Smooth muscle cell (in vitro differentiated cells): Measurements from ENCODE around the gene PHLDA3. TPM values are rescaled to one million over a fixed set of nuclear protein-coding genes. Genes with fewer than 3 reads are reported as not detected.
A peak's percentile ranks its signal among the peaks of the same experiment; 100 is the strongest.

Source experiments
- DNase-seq: peaks from one replicate; lab custom pipeline; 2025; ENCODE audit not compliant: unreplicated experiment; lab: John Stamatoyannopoulos, UW
- H2AFZ ChIP-seq: fragments of 200-600 bp; sonication (generic); 2 replicates; pipeline ENCODE4 v1.6.0; 2016; ENCODE audit warnings: antibody characterized with exemption, low read depth, mild to moderate bottlenecking
- H3F3A ChIP-seq: fragments of 200-600 bp; sonication (generic); 2 replicates; pipeline ENCODE4 v1.6.0; 2017; ENCODE audit warnings: antibody characterized with exemption, low read depth
- H3K27ac ChIP-seq: fragments of 200-600 bp; sonication (generic); 2 replicates; pipeline ENCODE4 v1.5.1; 2016; ENCODE audit warnings: low read depth, mild to moderate bottlenecking
- H3K27me3 ChIP-seq: fragments of 200-600 bp; sonication (generic); 2 replicates; pipeline ENCODE4 v1.6.1; 2016; ENCODE audit warnings: low read depth, mild to moderate bottlenecking
- H3K36me3 ChIP-seq: fragments of 200-600 bp; sonication (generic); 2 replicates; pipeline ENCODE4 v1.5.1; 2016; ENCODE audit warnings: low read depth
- H3K4me1 ChIP-seq: fragments of 200-600 bp; sonication (generic); 2 replicates; pipeline ENCODE4 v1.5.1; 2016; ENCODE audit warnings: low read depth
- H3K4me2 ChIP-seq: fragments of 200-600 bp; sonication (generic); 2 replicates; pipeline ENCODE4 v1.6.0; 2016; ENCODE audit warnings: mild to moderate bottlenecking
- H3K4me3 ChIP-seq: fragments of 200-600 bp; sonication (generic); 2 replicates; pipeline ENCODE4 v1.5.1; 2016; ENCODE audit warnings: mild to moderate bottlenecking
- H3K79me2 ChIP-seq: fragments of 200-600 bp; sonication (generic); 2 replicates; pipeline ENCODE4 v1.6.0; 2016; ENCODE audit warnings: low read depth, mild to moderate bottlenecking
- H3K9ac ChIP-seq: fragments of 200-600 bp; sonication (generic); 2 replicates; pipeline ENCODE4 v1.6.0; 2016; ENCODE audit warnings: low read depth
- H3K9me3 ChIP-seq: fragments of 200-600 bp; sonication (generic); replicated peaks from 2 replicates; pipeline ENCODE4 v1.5.1; 2016; ENCODE audit warnings: low read depth
- H4K20me1 ChIP-seq: fragments of 200-600 bp; sonication (generic); 2 replicates; pipeline ENCODE4 v1.6.0; 2016; ENCODE audit warnings: low read depth
- WGBS: methylation state at CpG from one replicate; pipeline ENCODE4 v1.1.7; 2016; ENCODE audit warnings: low lambda C conversion rate; 5-methylcytosine and 5-hydroxymethylcytosine counted together
- polyA plus RNA-seq: library from polyadenylated mRNA; unstranded; fragments of >200 nt; fragmentation: Nextera tagmentation; extraction: Ambion mirVana; gene quantifications from 2 replicates; pipeline ENCODE4 v1.2.1, GENCODE V29; 2016
- total RNA-seq: library from RNA; depleted of rRNA; stranded (reverse); fragments of >200 nt; gene quantifications from 2 replicates; pipeline ENCODE4 v1.2.3, GENCODE V29; 2014
- TF ChIP-seq, protein P1 (sequence below): fragments of 200-600 bp; sonication (generic); IDR thresholded peaks from 2 replicates; pipeline ENCODE4 v1.5.1; 2017; ENCODE audit warnings: borderline replicate concordance, mild to moderate bottlenecking, antibody characterized with exemption; ENCODE audit not compliant: insufficient read depth, poor library complexity, severe bottlenecking

PHLDA3 gene
- total and polyA plus RNA-seq, 2 experiments from 2014 or later: 87.8 to 340 TPM

- H3K36me3 ChIP-seq: no peaks in the 10 kb centered on the region
- H3K4me3 ChIP-seq: no peak overlapping the region
- peaks cover 21% of the 10 kb centered on the region for H3F3A ChIP-seq
- H3K27ac ChIP-seq: no peak overlapping the region
- H3K27me3 ChIP-seq: no peaks in the 10 kb centered on the region
- DNase-seq: no peak
- H3K79me2 ChIP-seq: peaks cover 20% of the 10 kb centered on the region
- H3K4me2 ChIP-seq: no peak overlapping the region
- H4K20me1 ChIP-seq: peaks cover 19% of the 10 kb centered on the region
- no peaks in the 10 kb centered on the region for H3K9me3 ChIP-seq
- 77% methylated on average over 3 of the region's 3 CpGs for WGBS
- no peak overlapping the region for H2AFZ ChIP-seq
- H3K9ac ChIP-seq: no peak overlapping the region
- TF ChIP-seq, protein P1, sequence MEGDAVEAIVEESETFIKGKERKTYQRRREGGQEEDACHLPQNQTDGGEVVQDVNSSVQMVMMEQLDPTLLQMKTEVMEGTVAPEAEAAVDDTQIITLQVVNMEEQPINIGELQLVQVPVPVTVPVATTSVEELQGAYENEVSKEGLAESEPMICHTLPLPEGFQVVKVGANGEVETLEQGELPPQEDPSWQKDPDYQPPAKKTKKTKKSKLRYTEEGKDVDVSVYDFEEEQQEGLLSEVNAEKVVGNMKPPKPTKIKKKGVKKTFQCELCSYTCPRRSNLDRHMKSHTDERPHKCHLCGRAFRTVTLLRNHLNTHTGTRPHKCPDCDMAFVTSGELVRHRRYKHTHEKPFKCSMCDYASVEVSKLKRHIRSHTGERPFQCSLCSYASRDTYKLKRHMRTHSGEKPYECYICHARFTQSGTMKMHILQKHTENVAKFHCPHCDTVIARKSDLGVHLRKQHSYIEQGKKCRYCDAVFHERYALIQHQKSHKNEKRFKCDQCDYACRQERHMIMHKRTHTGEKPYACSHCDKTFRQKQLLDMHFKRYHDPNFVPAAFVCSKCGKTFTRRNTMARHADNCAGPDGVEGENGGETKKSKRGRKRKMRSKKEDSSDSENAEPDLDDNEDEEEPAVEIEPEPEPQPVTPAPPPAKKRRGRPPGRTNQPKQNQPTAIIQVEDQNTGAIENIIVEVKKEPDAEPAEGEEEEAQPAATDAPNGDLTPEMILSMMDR: no peak
- peaks cover 12% of the 10 kb centered on the region for H3K4me1 ChIP-seq
These were observed 2.8 kb upstream of the PHLDA3 start for GRCh38 chr1:201471772-201472171.

DNA sequence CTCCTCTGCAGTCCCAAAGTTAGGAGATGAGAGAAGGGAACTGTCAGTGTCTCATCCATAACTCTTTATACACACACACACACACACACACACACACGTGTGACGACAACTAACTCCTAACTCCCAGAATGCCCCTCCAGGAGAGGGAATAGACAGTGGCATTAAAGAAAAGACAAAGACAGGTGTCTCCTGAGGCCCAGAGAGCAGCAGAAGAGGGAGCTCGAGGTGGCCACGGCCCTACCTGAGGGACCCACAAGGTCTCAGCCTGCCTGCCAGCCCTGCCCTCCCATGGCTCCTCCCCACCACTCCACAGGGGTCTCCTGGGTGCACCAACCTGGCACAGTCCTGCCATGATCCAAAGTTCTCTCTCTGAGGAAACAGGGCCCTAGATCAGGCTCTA lies 1.6 kb upstream of the PHLDA3 start:
- H3K4me3 ChIP-seq: no peak overlapping the region
- H2AFZ ChIP-seq: no peak overlapping the region
- peaks cover 32% of the 10 kb centered on the region for H3K79me2 ChIP-seq
- H3K36me3 ChIP-seq: no peaks in the 10 kb centered on the region
- TF ChIP-seq, protein P1: no peak
- H3K27me3 ChIP-seq: no peaks in the 10 kb centered on the region
- peaks cover 29% of the 10 kb centered on the region for H3F3A ChIP-seq
- WGBS: 96% methylated on average over 4 of the region's 4 CpGs
- no peak overlapping the region for H3K27ac ChIP-seq
- H3K4me1 ChIP-seq: peaks cover 11% of the 10 kb centered on the region
- H3K9me3 ChIP-seq: no peaks in the 10 kb centered on the region
- DNase-seq: no peak
- H3K9ac ChIP-seq: no peak overlapping the region
- no peak overlapping the region for H3K4me2 ChIP-seq
- H4K20me1 ChIP-seq: peaks cover 31% of the 10 kb centered on the region

- Histone ChIP-seq H3K36me3 (no peaks in the 10 kb centered on the region), H3K27ac (peak overlapping the region; percentile 94), H3K4me3 (peak overlapping the region; percentile 91), H3K4me2 (peak overlapping the region; percentile 92), H4K20me1 (peaks cover 40% of the 10 kb centered on the region), H3K27me3 (no peaks in the 10 kb centered on the region), H3F3A (peaks cover 29% of the 10 kb centered on the region), H3K9me3 (no peaks in the 10 kb centered on the region), H3K9ac (peak overlapping the region; percentile 94), H3K4me1 (peaks cover 11% of the 10 kb centered on the region), H2AFZ (no peak overlapping the region), H3K79me2 (peaks cover 41% of the 10 kb centered on the region)
- TF ChIP-seq, protein P1: no peak
- WGBS: 29% methylated on average over 16 of the region's 16 CpGs
- no peak for DNase-seq
These were observed 672 bp upstream of the PHLDA3 start for GRCh38 chr1:201469645-201470074.

DNA sequence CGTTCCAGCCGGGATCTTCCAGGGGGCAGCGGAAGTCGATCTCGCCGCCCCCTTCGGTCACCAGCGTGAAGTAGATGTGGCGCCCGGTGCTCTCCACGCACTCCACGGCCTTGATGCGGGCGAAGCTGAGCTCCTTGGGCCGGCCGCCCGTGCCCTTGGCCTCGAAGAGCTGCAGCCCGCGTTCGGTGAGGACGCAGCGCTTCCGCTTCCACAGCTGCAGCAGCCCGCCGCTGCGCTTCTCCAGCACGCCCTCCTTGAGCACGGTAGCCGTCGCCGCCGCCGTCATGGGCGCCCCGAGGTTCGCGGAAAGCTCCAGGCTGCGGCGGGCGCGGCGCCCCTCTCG lies 516 bp downstream of the PHLDA3 start:
- peaks cover 49% of the 10 kb centered on the region for H3K79me2 ChIP-seq
- H3K27me3 ChIP-seq: no peaks in the 10 kb centered on the region
- peak overlapping the region; percentile 94 for H3K9ac ChIP-seq
- H3F3A ChIP-seq: peaks cover 32% of the 10 kb centered on the region
- H3K4me3 ChIP-seq: peak overlapping the region; percentile 91
- no peak for DNase-seq
- 1% methylated on average over 40 of the region's 44 CpGs for WGBS
- H4K20me1 ChIP-seq: peaks cover 49% of the 10 kb centered on the region
- TF ChIP-seq, protein P1: no peak
- no peaks in the 10 kb centered on the region for H3K9me3 ChIP-seq
- H3K4me1 ChIP-seq: peaks cover 11% of the 10 kb centered on the region
- H3K4me2 ChIP-seq: peak overlapping the region; percentile 92
- H3K36me3 ChIP-seq: no peaks in the 10 kb centered on the region
- H3K27ac ChIP-seq: peak overlapping the region; percentile 94
- H2AFZ ChIP-seq: no peak overlapping the region
